Fibroblast of lung (primary cell): ENCODE results near the gene TNFRSF18. TPM values are rescaled to one million over a fixed set of nuclear protein-coding genes. Genes with fewer than 3 reads are reported as not detected.

Experiments used
- DNase-seq, 2 donors: peaks; one replicate each; pipeline versions ENCODE4 v3.0.0 to v3.0.0-alpha.2; 2010; ENCODE audit warnings: low read depth in 2 of 2
- H2AFZ ChIP-seq: 2 replicates; pipeline ENCODE4 v1.5.1; 2012; ENCODE audit warnings: low read length, control low read depth, inconsistent platforms
- H3K27ac ChIP-seq: 2 replicates; pipeline ENCODE4 v1.5.1; 2011; ENCODE audit warnings: low read length, control low read depth; ENCODE audit not compliant: insufficient read depth
- H3K27me3 ChIP-seq: 2 replicates; pipeline ENCODE4 v1.5.1; 2011; ENCODE audit warnings: mild to moderate bottlenecking, low read length; ENCODE audit not compliant: control insufficient read depth, insufficient read depth
- H3K36me3 ChIP-seq: 2 replicates; pipeline ENCODE4 v1.5.1; 2011; ENCODE audit warnings: low read length; ENCODE audit not compliant: control insufficient read depth, insufficient read depth
- H3K4me1 ChIP-seq: 2 replicates; pipeline ENCODE4 v1.5.1; 2011; ENCODE audit warnings: low read length; ENCODE audit not compliant: control insufficient read depth, insufficient read depth; ENCODE audit errors: extremely low read depth
- H3K4me2 ChIP-seq: 2 replicates; pipeline ENCODE4 v1.5.1; 2011; ENCODE audit warnings: low read length, control low read depth; ENCODE audit not compliant: insufficient read depth; ENCODE audit errors: extremely low read depth
- H3K4me3 ChIP-seq, 4 experiments: fragments of 200-600 bp in 1 of 4; sonication (generic) in 1 of 4; replicated peaks in 1 of 4; 2 replicates each; pipeline ENCODE4 v1.5.1; 2011 to 2016; ENCODE audit warnings: low read length in 4 of 4, low read depth in 3 of 4, mild to moderate bottlenecking in 3 of 4, control low read depth in 2 of 4, inconsistent platforms in 1 of 4, mixed read lengths in 1 of 4; ENCODE audit not compliant: insufficient read depth in 1 of 4; ENCODE audit errors: control extremely low read depth in 1 of 4
- H3K79me2 ChIP-seq: 2 replicates; pipeline ENCODE4 v1.5.1; 2012; ENCODE audit warnings: mild to moderate bottlenecking, low read length, inconsistent platforms; ENCODE audit not compliant: control insufficient read depth, insufficient read depth
- H3K9ac ChIP-seq: 2 replicates; pipeline ENCODE4 v1.5.1; 2011; ENCODE audit warnings: mild to moderate bottlenecking, low read length, control low read depth; ENCODE audit not compliant: insufficient read depth
- H3K9me3 ChIP-seq: 2 replicates; pipeline ENCODE4 v1.5.1; 2012; ENCODE audit warnings: low read depth, low read length; ENCODE audit not compliant: control insufficient read depth, insufficient read depth
- H4K20me1 ChIP-seq: 2 replicates; pipeline ENCODE4 v1.5.1; 2011; ENCODE audit warnings: low read length; ENCODE audit not compliant: control insufficient read depth, insufficient read depth; ENCODE audit errors: extremely low read depth
- EZH2 ChIP-seq: IDR thresholded peaks from 2 replicates; pipeline ENCODE4 v1.5.1; 2012; ENCODE audit warnings: low read length, control low read depth, mild to moderate bottlenecking; ENCODE audit errors: missing control alignments
- polyA plus RNA-seq, 2 donors: library from polyadenylated mRNA; depleted of rRNA in 1 of 2; stranded (reverse) in 1 of 2; unstranded in 1 of 2; fragments of >200 nt; gene quantifications; 2 replicates each; pipeline ENCODE4 v1.2.1, GENCODE V29; 2011 to 2012; ENCODE audit warnings: missing spikeins in 1 of 2
- total RNA-seq: library from RNA; depleted of rRNA; stranded (reverse); fragments of >200 nt; gene quantifications from 2 replicates; pipeline ENCODE4 v1.2.1, GENCODE V29; 2014
- TF ChIP-seq, protein P1 (sequence below), 2 donors: IDR thresholded peaks in 1 of 2; conservative IDR thresholded peaks in 1 of 2; 1 replicate in 1 of 2; 2 replicates in 1 of 2; pipeline ENCODE4 v1.5.1; 2011 to 2012; ENCODE audit warnings: low read length in 2 of 2, control low read depth in 1 of 2, inconsistent platforms in 1 of 2, low read depth in 1 of 2, mild to moderate bottlenecking in 1 of 2

The TNFRSF18 gene
- total and polyA plus RNA-seq, 2 donors (not counting 1 experiment from before 2014, with no cell fraction given) = 1.3 TPM; not detected in 1

DNA sequence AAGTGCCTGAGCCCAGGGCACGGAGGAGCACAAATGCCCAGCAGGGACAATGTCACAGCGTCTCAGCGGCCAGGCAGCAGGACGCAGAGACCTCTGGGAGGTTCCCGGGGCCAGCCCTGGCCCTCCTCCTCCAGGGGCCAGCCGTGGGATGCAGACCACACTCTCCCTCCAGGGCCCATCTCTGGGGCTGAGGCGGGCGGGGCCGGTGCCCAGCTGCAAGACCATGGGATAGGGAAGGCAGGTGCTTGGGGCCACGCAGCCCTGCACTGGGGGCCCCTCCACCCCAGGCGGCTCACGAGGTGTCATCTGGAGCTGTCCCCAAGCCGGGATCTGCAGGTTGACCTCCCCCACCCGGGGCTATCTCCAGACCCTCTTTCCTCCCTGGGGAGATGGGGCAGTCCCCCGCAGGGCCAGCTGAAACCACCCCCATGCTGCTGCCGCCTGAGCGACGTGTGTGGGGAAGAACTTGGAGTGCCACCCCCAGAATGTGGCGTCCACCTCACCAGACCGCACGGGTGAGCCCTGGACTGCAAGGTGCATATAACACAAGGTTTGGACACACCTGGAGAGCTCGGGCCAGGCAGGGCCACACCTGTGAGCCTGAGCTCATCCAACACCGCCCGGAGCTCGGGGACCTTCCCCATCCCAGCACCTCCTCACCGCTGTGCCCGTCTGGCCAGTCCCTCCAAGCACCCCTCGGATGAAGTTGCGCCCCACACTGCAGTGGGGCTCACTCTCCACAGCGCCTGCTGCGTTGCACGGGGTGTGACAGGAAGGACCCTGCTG, 36.8 kb downstream of the TNFRSF18 start:
- TF ChIP-seq EZH2 = no peak
- TF ChIP-seq, protein P1, sequence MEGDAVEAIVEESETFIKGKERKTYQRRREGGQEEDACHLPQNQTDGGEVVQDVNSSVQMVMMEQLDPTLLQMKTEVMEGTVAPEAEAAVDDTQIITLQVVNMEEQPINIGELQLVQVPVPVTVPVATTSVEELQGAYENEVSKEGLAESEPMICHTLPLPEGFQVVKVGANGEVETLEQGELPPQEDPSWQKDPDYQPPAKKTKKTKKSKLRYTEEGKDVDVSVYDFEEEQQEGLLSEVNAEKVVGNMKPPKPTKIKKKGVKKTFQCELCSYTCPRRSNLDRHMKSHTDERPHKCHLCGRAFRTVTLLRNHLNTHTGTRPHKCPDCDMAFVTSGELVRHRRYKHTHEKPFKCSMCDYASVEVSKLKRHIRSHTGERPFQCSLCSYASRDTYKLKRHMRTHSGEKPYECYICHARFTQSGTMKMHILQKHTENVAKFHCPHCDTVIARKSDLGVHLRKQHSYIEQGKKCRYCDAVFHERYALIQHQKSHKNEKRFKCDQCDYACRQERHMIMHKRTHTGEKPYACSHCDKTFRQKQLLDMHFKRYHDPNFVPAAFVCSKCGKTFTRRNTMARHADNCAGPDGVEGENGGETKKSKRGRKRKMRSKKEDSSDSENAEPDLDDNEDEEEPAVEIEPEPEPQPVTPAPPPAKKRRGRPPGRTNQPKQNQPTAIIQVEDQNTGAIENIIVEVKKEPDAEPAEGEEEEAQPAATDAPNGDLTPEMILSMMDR (conservative IDR thresholded peaks at IDR 0.05 in 1 of 2, IDR thresholded peaks at IDR 0.05 in 1 of 2; ENCODE audit: low read depth in 1 of 2, low read length in 2 of 2) = no peak

DNA sequence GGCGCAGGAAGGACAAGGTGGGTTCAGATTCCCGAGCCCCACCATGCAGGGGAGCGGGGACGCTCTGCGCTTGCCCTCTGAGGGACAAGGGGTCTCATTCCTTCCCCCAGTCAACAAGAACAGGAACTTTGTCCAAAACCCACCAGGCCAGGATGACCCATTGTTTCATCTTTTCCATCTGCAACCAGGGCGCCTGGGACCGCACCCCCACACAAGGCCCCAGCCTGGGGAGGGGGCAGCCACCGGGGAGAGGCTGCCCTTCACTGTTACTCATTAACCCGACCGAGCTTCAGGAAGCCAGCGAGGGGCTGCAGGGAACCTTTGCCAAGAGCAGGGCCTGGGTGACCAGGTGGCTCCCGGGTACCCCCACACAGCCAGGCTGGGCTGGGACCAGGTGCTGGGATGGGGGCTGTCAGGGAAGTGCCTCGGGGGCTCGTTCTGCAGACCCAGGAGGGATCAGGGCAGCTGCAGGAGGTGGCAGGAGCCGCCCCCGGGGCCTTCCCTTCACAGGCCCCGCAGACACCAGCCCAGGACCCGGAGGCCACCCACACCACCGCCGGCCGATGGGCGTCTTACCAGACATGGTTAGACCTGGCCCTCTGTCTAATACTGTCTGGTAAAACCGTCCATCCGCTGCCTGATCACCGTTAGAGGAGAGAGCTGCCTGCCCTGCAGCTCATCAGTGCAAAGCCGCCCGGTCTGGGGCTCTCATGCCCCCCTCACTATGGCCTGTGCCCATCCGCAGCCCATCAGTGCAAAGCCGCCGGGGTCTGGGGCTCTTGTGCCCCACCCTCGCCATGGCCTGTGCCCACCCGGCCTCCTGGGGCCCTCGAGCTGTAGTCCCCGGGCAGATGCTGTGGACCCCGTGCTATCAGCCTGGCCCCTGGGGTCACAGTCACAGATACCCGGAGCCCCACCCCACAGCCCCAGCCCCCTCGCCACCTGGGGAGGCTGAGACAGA, 37.7 kb downstream of the TNFRSF18 start:
- Histone ChIP-seq H3K4me1 (no peaks in the 10 kb centered on the region), H3K9me3 (no peaks in the 10 kb centered on the region), H4K20me1 (no peaks in the 10 kb centered on the region), H3K27me3 (peaks cover 11% of the 10 kb centered on the region), H3K79me2 (no peaks in the 10 kb centered on the region), H3K27ac (no peak overlapping the region), H3K4me2 (no peak overlapping the region), H3K9ac (no peak overlapping the region), H3K4me3 (no peak overlapping the region), H2AFZ (no peak overlapping the region), H3K36me3 (no peaks in the 10 kb centered on the region)
- DNase-seq = no peak
- TF ChIP-seq, protein P1 (conservative IDR thresholded peaks at IDR 0.05 in 1 of 2, IDR thresholded peaks at IDR 0.05 in 1 of 2; ENCODE audit: low read depth in 1 of 2, low read length in 2 of 2) = no peak
- no peak for TF ChIP-seq EZH2

More for the DNA sequence above, 36.8 kb downstream of the TNFRSF18 start:
- no peak overlapping the region for H3K9ac ChIP-seq
- no peaks in the 10 kb centered on the region for H3K9me3 ChIP-seq
- no peak for DNase-seq
- no peak overlapping the region for H3K4me2 ChIP-seq
- H3K27me3 ChIP-seq = peaks cover 18% of the 10 kb centered on the region
- H3K79me2 ChIP-seq = no peaks in the 10 kb centered on the region
- H3K4me1 ChIP-seq = no peaks in the 10 kb centered on the region
- no peak overlapping the region for H2AFZ ChIP-seq
- no peaks in the 10 kb centered on the region for H4K20me1 ChIP-seq
- no peaks in the 10 kb centered on the region for H3K36me3 ChIP-seq
- H3K27ac ChIP-seq = no peak overlapping the region
- H3K4me3 ChIP-seq = no peak overlapping the region

DNA sequence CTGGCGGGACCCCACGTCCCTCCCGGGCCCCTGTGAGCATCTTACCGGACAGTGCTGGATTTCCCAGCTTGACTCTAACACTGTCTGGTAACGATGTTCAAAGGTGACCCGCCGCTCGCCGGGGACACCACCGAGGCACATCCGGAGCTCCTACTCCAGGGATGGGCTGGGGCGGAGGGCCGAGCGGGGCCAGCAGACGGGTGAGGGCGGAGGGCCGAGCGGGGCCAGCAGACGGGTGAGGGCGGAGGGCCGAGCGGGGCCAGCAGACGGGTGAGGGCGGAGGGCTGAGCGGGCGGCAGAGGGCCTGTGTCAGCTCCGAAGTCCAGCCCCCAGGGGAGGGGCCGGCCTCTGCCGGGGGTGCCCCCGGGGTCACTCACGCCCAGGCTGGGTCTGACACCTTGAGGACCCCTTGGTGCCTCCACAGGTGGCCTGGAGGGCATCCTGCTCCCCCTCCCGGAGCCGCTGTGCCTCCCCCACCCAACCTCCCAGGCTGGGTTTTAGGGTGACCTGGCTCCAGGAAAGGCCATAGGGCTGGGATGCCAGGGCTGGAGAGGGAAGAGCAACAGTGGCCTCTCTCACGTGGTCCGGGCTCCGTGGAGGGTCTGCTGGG, 38.4 kb downstream of the TNFRSF18 start:
- Histone ChIP-seq H3K4me3 (no peak overlapping the region), H2AFZ (no peak overlapping the region), H3K4me1 (no peaks in the 10 kb centered on the region), H3K36me3 (no peaks in the 10 kb centered on the region), H4K20me1 (no peaks in the 10 kb centered on the region), H3K9me3 (no peaks in the 10 kb centered on the region), H3K79me2 (no peaks in the 10 kb centered on the region), H3K4me2 (no peak overlapping the region), H3K27me3 (peaks cover 3% of the 10 kb centered on the region), H3K9ac (no peak overlapping the region), H3K27ac (no peak overlapping the region)
- no peak for TF ChIP-seq EZH2
- TF ChIP-seq, protein P1 (conservative IDR thresholded peaks at IDR 0.05 in 1 of 2, IDR thresholded peaks at IDR 0.05 in 1 of 2; ENCODE audit: low read depth in 1 of 2, low read length in 2 of 2) = no peak
- no peak for DNase-seq
